Measurements from ENCODE around the gene ELANE.
"Not testable (repeated sequence)": the region's sequence is repeated elsewhere in the genome, so short reads cannot be mapped to it uniquely, and the experiment has no call there.

Gene ELANE

DNA sequence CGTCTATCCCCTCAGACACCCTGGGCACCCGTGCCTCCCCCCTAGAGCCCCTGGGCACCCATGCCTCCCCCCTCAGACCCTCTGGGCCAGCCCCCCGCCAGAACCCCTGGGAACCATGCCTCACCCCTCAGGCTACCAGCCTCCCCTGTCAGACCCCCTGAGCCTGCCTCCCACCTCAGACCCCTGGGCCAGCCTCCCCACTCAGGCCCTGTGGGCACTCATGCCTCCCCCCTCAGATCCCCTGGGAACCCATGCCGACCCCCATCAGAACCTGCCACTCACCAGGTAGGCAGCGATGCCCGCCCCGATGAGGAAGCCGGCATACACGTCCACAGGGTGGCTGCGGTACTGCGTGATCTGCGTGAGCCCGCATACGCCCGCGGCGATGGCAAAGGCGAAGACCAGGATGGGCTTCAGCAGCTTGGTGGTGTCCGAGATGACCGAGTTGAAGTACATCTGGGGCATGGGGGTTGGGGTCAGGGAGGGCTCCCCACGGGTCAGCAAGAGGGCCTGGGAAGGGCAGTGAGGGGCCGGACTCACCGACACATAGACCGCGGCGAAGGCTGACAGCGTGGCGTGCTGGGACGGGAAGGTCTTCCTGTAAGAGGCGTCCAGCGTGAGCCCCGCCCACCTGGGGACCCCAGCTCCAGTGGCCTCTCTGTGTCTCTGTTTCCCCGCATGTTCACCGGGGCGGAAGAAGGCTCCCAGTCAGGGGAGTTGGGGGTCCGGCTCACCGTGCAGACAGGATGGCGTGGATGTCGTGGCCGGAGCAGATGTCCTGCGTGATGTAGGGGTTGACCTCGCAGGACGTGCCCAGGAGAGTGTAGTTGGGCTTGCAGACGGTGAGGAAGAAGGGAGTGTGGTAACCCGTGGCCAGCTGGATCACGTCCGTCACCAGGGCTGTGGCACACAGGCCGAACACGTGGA is 37.7 kb upstream of the ELANE start:
- no peak for DNase-seq

GRCh38 chr19:815079-815774 is 36.9 kb upstream of the ELANE start:
- no peak for DNase-seq

- DNase-seq: no peak
These were observed 36.2 kb upstream of the ELANE start for GRCh38 chr19:815775-816499.

- no peak for DNase-seq
These were observed 35.6 kb upstream of the ELANE start for GRCh38 chr19:816500-816857.

GRCh38 chr19:820212-820611 is 31.9 kb upstream of the ELANE start:
- DNase-seq: not testable (repeated sequence)

GRCh38 chr19:821231-821824 is 30.8 kb upstream of the ELANE start:
- no peak for DNase-seq

- DNase-seq: no peak
These were observed 30.1 kb upstream of the ELANE start, which contains the start of gene PLPPR3 for GRCh38 chr19:821825-822503. PLPPR3 (minus strand) TSS chr19:821955; CDS start chr19:821559, 396 bp downstream.

GRCh38 chr19:823565-824121 is 28.5 kb upstream of the ELANE start:
- peak in 1 of 3 donors; percentile 58 for DNase-seq

DNA sequence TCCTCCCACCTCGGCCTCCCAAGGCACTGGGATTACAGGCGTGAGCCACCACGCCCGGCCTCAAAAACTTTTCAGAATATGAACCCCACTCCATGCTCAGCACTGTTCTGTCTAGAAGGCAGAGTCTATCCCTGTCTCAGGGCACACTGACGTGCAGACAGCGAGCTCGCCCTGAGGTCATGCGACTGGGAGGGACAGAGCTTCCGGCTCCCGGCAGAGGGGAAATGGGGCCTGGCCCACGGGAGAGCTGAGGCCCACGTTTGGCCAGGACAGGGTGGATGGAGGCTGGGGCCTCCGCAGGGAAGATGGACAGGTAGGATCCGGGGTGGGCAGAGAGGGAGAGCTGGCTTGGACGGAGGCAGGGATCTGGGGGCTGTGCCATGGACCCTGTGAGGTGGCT is 27.2 kb upstream of the ELANE start:
- peak; percentile 72 to 82 (median 75) for DNase-seq

- DNase-seq: peak; percentile 46 to 61 (median 51)
These were observed 26.0 kb upstream of the ELANE start for GRCh38 chr19:825897-826644.

- DNase-seq: no peak
These were observed 24.8 kb upstream of the ELANE start for GRCh38 chr19:827314-827709.

DNA sequence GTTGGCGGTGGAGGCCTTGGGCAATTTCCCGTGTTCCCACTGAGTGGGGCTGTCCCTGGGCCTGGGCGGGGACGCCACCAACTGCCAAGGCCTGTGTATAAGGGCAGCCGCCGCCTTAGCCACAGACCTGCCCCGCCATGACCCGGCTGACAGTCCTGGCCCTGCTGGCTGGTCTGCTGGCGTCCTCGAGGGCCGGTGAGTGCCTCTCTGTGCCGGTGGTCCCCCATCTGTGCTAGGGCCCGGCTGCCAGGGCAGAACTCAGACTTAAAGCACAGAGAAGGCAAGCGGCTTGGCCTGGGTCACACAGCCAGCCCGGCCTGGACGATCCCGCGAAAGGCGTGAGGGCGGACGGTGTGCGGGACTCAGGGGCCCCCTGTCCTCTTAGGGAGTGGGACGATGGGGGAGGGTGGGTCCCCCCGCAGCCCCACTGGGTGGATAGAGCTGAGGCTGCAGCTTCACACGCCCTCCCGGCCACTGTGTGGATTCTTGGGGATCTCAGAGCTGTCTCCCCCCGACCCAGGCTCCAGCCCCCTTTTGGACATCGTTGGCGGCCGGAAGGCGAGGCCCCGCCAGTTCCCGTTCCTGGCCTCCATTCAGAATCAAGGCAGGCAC is 24.3 kb upstream of the ELANE start, which contains the start of gene AZU1:
Gene AZU1, plus strand, starts transcription at position 128 of the 612 bp plus-strand sequence. Its CDS starts 10 bp downstream, at position 138.
- peak; percentile 83 to 93 (median 86) for DNase-seq

DNA sequence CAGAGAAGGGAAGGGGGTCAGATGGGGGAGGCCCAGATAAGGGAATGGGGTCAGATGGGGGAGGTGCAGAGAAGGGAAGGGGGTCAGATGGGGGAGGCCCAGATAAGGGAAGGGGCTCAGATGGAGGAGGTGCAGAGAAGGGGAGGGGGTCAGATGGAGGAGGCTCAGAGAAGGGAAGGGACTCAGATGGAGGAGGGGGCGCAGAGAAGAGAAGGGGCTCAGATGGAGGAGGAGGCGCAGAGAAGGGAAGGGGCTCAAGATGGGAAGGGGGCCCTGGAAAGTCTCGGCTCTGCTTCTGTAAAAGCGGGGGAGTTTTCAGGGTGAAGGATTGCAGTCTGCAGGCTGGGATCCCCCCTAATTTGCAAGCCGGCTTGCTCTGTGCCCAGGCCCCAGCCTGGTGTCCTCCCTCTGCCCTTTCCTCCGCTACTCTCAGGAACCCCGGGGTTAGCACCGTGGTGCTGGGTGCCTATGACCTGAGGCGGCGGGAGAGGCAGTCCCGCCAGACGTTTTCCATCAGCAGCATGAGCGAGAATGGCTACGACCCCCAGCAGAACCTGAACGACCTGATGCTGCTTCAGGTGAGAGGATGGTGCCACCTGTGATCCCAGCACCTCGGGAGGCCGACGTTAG is 22.9 kb upstream of the ELANE start:
- no peak for DNase-seq

DNA sequence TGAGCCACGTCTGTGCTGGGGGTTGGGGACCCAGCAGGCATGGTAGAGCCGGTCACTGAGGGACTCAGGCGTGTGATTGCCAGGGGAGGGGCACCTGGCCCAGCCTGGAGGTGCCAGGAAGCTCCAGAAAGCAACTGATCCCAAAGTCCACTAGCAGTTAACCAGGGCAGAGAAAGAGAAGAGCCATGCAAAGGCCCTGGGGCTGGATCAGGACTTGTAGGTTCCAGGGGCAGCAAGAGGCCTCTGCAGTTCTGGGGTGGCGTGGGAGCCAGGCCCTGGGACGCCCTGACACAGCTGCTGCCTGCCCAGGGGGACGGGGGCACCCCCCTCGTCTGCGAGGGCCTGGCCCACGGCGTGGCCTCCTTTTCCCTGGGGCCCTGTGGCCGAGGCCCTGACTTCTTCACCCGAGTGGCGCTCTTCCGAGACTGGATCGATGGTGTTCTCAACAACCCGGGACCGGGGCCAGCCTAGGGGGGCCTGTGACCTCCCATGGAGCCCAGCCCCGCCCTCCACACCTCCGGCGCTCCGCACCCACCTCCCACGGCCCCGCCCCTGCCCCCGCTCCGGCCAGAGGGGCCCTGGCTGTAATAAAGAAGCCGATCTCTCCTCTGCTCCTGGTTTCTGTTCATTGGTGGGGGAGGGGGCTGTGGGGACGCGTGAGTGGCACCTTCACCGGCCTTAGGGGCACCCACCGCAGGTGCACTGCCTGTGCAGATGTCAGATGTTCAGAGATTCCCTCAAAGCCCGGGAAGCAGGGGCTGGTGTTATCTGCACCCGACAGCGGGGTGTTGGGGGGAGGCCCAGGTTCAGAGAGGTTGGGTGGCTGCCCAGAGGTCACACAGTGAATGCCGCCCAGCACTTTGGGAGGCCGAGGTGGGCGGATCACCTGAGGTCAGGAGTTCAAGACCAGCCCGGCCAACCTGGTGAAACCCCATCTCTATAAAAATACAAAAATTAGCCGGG is 20.4 kb upstream of the ELANE start:
- no peak for DNase-seq

GRCh38 chr19:834216-834615 is 17.9 kb upstream of the ELANE start:
- no peak for DNase-seq

DNA sequence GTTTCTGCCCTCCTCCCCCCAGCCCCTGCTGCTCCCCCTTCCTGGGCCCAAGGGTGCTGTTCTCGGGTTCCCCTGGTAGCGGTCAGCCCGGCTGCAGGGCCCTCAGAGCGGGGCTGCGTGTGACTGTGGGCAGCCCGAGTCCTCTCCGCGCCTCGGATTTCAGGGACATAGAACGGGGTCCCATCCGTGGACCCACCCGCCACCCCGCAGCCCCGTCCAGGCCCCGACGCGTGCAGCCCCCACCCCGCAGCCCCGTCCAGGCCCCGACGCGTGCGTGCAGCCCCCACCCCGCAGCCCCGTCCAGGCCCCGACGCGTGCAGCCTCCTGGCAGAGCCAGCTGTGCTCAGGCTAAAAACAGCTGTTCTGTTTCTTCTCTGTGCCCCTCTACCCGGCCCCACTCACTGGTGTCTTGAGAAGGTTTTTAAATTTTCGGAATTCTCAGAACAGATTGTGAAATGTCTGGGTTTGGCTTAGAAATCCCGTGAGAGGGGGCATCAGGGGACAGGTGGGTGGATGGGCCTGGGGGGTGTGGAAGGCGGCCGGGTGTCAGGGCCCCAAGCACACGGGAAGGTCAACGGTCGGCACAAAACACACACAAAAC is 16.8 kb upstream of the ELANE start:
- DNase-seq: no peak

DNA sequence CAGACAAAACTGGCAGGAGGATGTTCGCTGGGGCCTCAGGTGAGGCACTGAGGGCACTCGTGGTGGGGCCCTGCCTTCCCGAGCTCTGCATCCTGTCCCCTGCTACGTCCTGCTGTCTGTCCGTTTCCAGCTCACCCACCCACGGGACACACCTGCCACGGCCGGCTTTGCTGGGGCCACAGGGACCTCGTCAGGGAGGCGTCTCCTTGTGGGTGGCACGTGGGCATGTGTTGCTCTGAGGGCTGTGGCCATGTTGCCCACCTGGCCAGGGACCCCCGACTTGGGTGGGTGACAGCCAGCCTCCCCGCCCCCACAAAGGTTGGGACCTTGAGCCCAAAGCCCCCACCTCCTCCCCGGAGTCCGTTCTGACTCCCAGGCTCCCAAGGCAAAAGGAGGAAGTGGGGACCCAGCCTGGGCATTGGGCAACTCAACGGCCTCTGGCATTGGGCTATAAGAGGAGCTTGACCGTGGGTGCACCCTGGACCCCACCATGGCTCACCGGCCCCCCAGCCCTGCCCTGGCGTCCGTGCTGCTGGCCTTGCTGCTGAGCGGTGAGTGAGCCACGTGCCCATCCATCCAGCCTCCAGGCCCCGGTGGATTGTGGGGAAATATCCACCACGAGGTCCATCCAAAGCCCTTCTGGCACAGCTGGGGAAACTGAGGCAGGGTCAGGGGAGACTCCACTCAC is 11.4 kb upstream of the ELANE start, which contains the start of gene PRTN3:
Gene PRTN3, plus strand, starts transcription at position 481 of the 688 bp plus-strand sequence. Its CDS starts 10 bp downstream, at position 491.
- DNase-seq: peak; percentile 69 to 79 (median 77)

- not testable (repeated sequence) for DNase-seq
These were observed 9.3 kb upstream of the ELANE start for GRCh38 chr19:842802-843179.

Data from suppressor macrophage treated with lipopolysaccharide for 1 hour (primary cell).